G401 (cell line): ENCODE measurements around the gene MGAT5. TPM values are rescaled to one million over a fixed set of nuclear protein-coding genes. Genes with fewer than 3 reads are reported as not detected.

Source experiments
- DNase-seq: peaks from one replicate; pipeline ENCODE4 v3.0.0-alpha.2; 2015; ENCODE audit warnings: low spot score
- in situ Hi-C: cut with HindIII; loops from 2 replicates; pipeline ENCODE4 v1.10.0; 2016; ENCODE audit warnings: low sequenced_read_pairs, mixed read lengths
- total RNA-seq: library from RNA; depleted of rRNA; stranded (reverse); fragments of >200 nt; shearing (Covaris generic); gene quantifications from 2 replicates; pipeline ENCODE4 v1.2.3, GENCODE V29; 2014

MGAT5 gene
- total RNA-seq, 1 experiment from 2014 or later, result 0.07 TPM

DNA sequence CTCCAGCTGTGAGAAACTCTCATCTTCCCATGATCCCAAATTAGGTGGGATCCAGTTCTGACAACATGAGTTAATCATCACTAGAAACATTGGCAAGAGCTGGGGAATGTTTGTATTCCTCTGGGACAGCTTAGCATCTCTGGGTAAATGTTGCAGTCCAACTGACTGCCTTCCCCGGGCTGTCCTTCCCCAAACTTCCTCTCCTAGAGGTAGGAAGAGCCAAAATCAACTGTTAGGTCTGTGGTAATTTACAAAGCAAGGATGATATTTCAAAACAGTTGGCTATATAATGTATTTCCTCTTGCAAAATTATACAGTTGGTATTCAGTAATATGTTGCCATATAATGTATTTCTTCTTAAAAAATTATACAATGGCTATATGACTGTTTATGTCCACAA lies 148.5 kb downstream of the MGAT5 start:
- DNase-seq, result no peak
- in situ Hi-C loops, result no loop called here

DNA sequence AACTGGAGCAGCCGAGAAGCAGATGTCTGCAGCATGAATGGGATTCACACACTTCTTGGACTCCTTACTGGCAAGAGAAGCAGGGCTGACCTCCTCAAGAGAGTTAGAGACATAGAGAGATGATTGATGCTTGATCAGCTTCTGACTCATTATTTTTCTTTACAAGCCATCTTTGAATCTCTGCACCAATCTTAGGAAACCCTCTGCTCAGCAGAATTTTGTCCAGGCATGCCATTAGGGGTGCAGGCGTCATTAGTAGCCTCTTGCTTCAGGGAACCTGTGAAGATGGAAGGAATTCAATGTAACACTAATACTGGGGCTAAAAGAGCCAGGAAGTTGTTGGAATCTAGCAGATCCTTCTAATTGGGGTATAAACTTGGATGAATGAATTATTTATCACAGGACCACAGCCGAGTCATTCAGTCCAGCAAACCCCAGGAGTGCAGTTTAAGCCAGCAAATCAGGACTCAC lies 151.8 kb downstream of the MGAT5 start:
- in situ Hi-C loops, result no loop called here
- DNase-seq, result no peak

DNA sequence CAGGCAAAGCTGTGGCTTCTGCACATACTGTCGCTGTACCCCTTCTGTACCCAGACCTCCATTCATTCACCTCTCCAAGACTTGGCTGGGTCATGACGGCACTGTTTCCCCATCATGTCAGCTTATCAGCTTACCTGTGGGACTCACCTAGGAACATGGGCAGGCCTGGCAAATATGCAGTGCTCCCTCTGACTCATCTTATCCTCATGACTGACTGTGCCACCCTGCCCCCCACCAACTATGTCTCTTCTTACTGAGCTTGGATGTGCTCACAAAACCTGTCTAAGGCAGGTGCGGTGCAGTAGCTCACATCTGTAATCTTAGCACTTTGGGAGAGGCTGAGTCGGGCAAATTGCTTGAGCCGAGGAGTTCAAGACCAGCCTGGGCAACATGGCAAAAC lies 152.4 kb downstream of the MGAT5 start:
- in situ Hi-C loops, result no loop called here
- DNase-seq, result no peak

DNA sequence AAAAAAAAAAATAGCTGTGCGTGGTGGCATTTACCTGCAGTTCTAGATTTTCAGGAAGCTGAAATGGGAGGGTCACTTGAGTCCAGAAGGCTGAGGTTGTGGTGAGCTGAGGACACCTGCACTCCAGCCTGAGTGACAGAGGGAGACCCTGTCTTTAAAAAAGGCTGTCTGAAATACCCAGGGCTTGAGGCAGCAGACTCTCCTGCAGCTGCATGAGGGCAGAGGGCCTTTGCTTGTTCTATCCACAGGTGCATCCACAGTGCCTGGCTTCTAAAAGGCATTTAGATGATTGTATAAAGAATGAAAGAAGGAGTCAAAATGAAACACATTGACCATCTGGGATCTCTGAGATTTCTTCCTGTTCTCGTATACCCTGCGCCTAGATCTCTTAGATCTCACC lies 152.9 kb downstream of the MGAT5 start:
- in situ Hi-C loops, result no loop called here
- no peak for DNase-seq

DNA sequence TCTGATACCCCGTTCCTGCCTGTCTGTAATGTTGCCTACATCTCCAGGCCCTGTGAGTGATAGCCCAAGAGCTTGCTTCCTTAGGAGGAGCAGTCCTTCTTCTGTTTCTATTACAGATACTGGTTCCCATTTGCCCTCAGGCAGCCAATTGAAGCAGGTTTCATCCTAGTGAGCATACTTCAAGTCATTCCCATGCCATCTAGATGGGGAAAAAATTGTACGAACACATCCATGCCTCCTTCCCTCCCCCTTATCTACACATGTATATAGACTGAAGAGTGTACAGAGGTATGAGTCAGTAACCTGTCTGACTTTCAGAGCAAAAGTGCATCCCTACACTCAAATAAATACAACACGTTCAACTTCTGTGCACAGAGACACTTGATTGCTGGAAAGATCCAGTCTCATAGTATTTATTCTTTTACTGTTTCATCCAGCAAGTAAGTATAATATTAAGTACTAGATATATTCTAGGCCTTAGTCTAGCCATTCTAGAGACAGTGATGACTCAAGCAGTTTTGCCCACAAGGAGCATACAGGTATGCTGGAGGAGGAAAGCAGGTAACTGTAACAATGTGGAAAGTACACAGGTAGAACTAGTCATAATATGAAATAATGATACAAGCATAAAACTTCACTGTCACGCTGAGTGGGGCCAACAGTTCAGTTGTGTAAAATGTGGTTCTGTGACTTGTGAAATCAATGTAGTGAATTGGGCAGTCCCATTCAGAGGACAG lies 153.4 kb downstream of the MGAT5 start:
- DNase-seq, result no peak
- in situ Hi-C loops, result no loop called here

DNA sequence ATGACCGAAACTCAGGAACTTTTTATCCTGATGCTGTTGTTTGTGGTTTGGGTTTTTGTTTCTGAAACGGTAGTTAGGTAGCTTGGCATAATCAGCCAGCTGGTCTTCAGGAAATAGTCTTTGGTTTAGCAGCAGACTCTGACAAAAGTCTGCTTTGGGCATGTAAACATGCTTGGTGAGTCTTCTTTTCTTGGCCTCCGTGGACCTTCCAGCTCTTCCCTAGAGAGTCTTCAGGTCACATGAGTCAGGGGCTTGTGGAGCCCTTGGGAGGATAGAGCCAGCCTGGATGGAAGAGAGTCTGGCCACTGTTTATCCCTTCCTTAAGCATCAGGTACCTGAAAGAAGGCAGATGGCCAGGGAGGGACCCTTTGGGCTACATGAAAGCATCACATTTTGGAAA lies 154.5 kb downstream of the MGAT5 start:
- no peak for DNase-seq

DNA sequence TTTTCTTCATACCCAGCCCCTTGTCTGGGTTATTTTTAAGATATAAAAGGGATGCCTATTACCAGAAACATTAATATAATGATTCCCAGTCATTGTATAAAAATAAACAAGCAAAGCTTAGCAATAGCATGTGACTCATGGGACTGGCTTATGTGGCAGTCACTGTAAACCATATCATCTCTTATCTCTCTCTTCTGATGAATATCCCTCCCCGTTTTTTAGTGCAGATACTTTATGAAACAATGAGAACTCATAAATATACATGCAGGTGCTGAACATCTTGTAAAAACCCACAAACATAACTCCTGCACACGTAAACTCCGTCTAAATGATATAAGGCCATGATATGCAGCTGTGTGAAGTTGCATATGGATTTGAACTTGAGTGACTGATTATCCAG lies 154.9 kb downstream of the MGAT5 start:
- in situ Hi-C loops, result no loop called here
- DNase-seq, result no peak

More for the DNA sequence above, 154.5 kb downstream of the MGAT5 start:
- in situ Hi-C loops, result no loop called here

DNA sequence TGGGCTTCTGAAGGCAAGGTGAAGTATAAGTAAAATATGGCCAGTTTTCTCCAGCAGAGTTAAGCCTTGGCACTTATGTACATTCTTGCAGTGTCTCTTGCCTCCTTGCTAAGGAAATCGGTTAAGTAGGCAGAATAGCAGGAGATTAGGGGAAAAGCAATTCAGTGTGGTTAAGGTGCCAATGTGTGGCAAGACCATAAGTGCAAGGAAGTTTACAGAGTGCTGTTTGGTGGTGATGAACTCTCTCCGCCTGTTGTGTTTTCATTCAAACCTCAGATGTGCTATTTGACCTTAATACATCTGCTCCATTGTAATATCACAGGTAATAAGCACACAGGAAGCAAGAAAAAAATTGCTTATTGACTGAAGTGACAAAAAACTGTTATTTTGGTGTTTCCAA lies 156.1 kb downstream of the MGAT5 start:
- DNase-seq, result no peak
- in situ Hi-C loops, result no loop called here

DNA sequence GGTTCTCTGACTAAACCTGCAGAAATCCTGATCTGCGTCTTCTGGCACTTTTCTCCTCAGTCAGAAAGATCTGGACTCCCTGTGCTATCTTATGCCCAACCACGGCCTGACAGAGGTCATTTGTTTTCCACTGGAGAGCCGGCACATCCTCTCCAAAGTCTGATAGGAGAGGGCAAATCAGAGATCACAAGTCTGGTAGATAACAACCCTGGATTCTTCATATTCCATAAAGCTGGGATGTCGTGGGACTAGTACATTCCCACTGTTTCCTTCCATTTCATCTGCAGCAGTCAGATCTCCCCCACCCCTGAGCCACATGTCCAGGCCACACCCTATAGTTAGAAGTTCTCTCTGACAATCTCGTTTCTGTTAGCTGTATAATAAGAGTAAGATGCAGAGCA lies 157.0 kb downstream of the MGAT5 start:
- in situ Hi-C loops, result no loop called here
- DNase-seq, result no peak

DNA sequence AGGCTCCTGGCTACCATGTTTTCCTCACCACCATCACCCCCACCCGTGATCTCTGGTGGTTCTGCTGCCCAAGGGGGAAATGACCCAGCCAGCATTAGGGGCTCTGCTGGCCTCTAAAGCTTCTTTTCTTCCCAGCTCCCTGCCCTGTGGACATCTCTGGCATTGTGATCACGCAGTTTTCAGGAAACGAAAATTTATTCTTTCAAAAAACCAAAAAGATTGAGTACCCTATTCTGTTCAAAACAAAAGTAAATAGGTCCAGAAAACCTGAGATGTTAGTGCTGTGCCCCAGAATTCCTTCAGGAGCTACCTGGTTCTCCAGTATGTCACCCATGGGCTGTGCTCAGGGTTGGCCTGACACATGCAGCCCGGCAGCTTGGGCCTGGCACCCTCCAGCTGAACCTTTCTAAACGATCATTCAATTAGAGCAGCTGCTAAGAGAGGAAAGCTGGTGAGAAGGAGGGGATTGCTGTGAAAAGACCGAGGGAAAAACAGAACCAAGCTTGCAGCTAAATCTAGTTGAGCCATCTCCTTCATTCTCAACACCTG lies 157.5 kb downstream of the MGAT5 start:
- in situ Hi-C loops, result no loop called here
- DNase-seq, result peak; percentile 24

DNA sequence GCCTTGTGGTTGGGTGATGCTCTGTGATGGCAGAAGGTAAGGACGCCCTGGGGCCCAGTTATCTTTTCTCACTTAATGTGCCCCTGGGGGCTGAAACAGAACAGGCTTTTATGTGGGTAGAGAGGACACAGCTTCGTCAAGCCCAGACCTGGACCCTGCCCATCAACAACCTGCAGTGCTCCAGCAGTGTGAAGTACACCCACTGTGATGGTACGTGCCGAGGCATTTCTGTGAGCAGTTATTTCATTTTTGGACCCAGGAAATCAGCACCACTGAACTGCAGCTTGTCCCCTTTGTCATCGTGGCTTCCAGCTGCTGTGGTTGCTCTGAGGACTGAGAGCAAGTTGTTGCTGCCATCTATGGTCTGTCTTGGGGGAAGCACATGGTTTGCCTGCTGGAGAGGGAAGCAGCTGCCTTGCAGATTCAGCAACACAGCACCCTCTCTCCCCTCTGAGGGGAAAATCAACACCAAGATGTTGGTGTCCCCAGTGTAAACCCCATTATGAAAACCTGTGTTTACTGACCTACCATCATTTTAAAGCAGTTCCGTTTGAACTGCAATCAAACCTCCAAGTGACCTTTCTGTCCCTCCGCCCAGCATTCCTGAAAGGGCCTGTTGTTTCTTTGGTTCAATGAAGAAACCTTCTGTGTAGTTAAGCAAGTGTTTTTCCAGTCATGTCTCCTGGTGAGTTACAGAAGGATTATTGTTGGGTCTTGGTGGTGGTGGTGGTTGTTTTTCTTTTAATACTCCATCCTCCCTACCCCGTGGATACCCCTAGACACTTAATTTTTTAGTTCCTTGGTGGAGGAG lies 158.2 kb downstream of the MGAT5 start:
- peak; percentile 89 for DNase-seq
- in situ Hi-C loops, result no loop called here

DNA sequence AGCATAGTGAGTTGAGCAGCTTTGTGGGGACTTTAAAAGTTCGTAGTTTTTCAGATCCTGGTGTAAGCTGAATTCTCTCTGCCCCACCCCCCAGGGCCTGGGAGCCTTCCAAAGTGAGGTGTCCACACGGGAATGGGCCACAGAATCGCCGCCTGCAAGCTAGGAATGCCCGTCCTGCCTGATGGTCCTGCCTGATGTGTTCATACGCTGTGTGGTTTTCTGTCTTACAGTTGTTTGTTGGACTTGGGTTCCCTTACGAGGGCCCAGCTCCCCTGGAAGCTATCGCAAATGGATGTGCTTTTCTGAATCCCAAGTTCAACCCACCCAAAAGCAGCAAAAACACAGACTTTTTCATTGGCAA lies 158.7 kb downstream of the MGAT5 start:
- in situ Hi-C loops, result no loop called here
- DNase-seq, result no peak

DNA sequence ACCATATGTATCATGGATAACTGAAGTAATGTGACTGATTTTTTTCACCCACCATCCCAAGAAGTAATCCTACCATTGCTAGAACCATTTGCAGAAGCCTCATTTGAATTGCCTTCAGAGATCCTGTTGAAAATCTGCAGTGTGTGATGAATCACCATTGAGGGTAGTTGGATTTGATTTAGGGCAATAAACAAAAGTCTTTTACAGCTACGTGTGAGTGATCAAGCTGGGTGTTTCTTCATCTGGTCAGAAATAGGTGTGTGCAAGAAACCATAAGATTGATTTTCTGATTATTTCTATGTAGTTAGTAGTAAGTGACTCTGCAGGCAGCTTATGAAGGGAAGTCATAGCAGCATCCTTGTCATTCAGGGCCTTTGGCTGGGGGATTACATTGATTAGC lies 159.6 kb downstream of the MGAT5 start:
- in situ Hi-C loops, result no loop called here
- no peak for DNase-seq

DNA sequence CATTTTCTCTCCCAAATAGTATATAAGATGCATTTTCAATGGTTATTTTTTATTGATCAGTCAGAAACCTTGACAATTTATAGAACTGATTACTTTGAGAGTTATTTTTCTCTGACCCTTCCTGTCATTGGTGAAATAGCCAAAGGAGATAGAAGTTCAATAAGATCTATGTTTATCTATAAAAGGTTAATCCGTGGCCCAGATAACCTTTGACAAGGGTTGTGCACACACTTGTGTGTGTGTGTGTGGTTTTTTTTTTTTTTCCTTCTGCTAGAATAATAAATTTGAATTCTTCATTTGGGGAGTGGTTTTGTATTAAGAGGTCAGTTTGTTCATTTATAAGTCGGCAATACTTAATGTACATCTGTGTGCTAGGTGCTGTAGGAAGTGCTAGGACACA lies 160.0 kb downstream of the MGAT5 start:
- DNase-seq, result no peak
- in situ Hi-C loops, result no loop called here

DNA sequence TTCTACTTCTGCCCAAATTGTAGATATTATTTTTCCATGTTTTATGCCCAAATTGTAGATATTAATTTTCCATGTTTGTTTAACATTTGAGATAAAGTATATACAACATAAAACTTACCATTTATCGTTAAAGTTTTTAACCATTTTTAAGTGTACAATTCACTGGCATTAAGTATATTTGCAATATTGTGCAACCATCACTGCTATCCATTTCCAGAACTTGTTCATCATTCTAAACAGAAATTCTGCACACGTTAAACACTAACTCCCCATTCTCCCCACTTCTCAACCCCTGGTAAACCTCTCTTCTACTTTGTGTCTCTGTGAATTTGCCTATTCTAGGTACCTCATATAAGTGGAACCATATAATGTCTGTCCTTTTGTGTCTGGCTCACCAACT lies 162.1 kb downstream of the MGAT5 start:
- DNase-seq, result no peak
- in situ Hi-C loops, result no loop called here

DNA sequence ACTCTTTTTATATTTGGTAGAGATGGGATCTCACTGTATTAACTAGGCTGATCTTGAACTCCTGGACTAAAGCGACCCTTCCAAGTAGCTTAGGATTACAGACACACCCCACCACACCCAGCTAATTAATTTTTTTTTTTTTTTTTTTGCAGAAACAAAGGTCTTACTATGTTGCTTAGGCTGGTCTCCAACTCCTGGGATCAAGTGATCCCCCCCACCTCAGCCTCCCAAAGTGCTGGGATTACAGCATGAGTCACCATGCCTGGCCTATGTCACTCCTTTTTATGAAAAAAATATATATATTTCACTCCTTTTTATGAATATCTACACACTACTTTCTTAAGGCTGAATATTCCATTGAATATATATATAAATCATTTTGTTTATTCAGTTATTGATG lies 162.8 kb downstream of the MGAT5 start:
- DNase-seq, result no peak
- in situ Hi-C loops, result no loop called here

DNA sequence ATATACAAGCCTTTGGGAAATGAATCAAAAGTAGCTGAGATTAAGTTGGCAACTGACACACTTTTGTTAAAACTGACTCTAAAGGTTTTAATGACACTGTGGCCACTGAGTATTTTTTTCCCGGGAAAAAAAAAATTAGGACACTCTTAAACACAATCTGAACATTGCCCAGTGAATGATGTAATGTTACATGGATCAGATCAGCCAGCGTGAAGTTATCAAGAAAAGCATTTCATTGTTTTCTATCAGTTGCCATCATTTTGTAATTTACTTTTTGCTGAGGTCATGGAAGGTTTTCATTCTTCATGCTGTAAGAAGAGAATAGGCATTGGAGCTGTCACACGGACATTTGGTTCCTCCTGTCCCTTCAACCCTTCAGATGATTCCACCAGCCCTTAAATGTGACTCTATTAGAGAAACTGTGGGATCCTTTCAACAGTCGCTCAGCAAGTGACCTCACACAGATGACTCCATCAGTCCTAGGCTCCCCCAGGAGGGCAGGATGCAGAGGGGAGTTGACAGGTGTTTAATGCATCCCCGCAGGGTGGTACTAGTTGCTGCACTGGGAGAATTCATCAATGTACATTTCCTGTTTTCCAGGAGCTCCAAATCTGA lies 164.2 kb downstream of the MGAT5 start:
- in situ Hi-C loops, result no loop called here
- DNase-seq, result no peak

DNA sequence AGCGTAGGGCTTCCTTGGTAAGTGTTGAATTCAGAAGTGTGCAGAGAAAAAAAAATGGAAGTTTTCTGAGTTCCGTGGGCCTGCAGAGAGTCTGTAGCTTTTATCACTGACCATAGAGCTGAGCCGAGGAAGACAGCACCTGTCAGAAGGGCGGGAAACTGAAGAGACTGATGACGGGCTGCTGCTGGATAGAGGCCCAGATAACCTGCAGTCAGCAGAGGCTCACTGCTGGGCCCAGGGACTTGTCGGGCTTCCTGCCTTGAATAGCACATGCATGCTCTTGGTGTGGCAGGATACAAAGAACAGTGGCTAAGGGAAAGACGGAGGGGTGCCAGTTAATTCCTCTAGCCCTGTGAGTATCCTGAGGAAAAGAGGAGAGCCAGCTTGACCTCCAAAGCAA lies 166.4 kb downstream of the MGAT5 start:
- in situ Hi-C loops, result no loop called here
- peak; percentile 85 for DNase-seq

DNA sequence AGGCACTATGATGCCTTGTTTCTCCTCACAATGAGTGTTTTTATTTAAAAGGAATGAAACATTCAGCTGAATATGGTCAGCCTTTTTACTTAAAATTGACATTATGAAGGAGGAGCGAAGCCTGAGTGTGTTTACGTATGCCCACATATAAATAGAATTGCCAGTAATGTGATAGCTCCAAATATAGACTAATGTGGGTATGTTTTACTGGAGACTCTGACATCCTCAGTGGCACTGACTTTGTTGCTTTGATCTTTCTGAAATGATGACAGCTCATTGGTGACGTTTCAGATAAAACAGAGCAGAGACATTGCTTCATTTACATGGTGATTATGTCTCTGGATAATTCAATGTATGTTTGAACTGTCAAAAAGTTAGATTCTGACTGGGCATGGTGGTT lies 167.0 kb downstream of the MGAT5 start:
- in situ Hi-C loops, result no loop called here
- no peak for DNase-seq
